ENCODE results near the gene MESP2. TPM values are rescaled to one million over a fixed set of nuclear protein-coding genes. Genes with fewer than 3 reads are reported as not detected.

The MESP2 gene
- 0.15 TPM in 1 of 2 replicates, not detected in the other for total RNA-seq

- DNase-seq (ENCODE audit: extremely low read depth, low read depth, low spot score), result no peak
Observed at GRCh38 chr15:89776274-89777072, at the start of gene MESP2. Gene MESP2 (plus strand): TSS chr15:89776332. CDS start chr15:89776358, 26 bp downstream.

- DNase-seq (ENCODE audit: extremely low read depth, low read depth, low spot score), result no peak
Observed at GRCh38 chr15:89728254-89728653, 47.9 kb upstream of the MESP2 start.

- no peak for DNase-seq (ENCODE audit: extremely low read depth, low read depth, low spot score)
Observed at GRCh38 chr15:89731275-89731674, 44.9 kb upstream of the MESP2 start.

GRCh38 chr15:89732451-89733172, 43.5 kb upstream of the MESP2 start:
- no peak for DNase-seq (ENCODE audit: extremely low read depth, low read depth, low spot score)

- DNase-seq (ENCODE audit: extremely low read depth, low read depth, low spot score), result no peak
Observed at GRCh38 chr15:89735773-89736172, 40.4 kb upstream of the MESP2 start.

GRCh38 chr15:89740137-89740536, 36.0 kb upstream of the MESP2 start:
- peak; percentile 68 for DNase-seq (ENCODE audit: extremely low read depth, low read depth, low spot score)

GRCh38 chr15:89743011-89743410, 33.1 kb upstream of the MESP2 start:
- DNase-seq (ENCODE audit: extremely low read depth, low read depth, low spot score), result no peak

- no peak for DNase-seq (ENCODE audit: extremely low read depth, low read depth, low spot score)
Observed at GRCh38 chr15:89743594-89743993, 32.5 kb upstream of the MESP2 start.

- no peak for DNase-seq (ENCODE audit: extremely low read depth, low read depth, low spot score)
Observed at GRCh38 chr15:89745131-89745530, 31.0 kb upstream of the MESP2 start.

- DNase-seq (ENCODE audit: extremely low read depth, low read depth, low spot score), result no peak
Observed at GRCh38 chr15:89745768-89746167, 30.4 kb upstream of the MESP2 start.

GRCh38 chr15:89746386-89746780, 29.7 kb upstream of the MESP2 start:
- no peak for DNase-seq (ENCODE audit: extremely low read depth, low read depth, low spot score)

GRCh38 chr15:89747708-89748682, 28.1 kb upstream of the MESP2 start:
- no peak for DNase-seq (ENCODE audit: extremely low read depth, low read depth, low spot score)

- DNase-seq (ENCODE audit: extremely low read depth, low read depth, low spot score), result no peak
Observed at GRCh38 chr15:89749054-89749453, 27.1 kb upstream of the MESP2 start.

GRCh38 chr15:89749526-89749925, 26.6 kb upstream of the MESP2 start:
- no peak for DNase-seq (ENCODE audit: extremely low read depth, low read depth, low spot score)

- DNase-seq (ENCODE audit: extremely low read depth, low read depth, low spot score), result no peak
Observed at GRCh38 chr15:89749951-89750559, 26.1 kb upstream of the MESP2 start.

GRCh38 chr15:89750560-89751542, 25.3 kb upstream of the MESP2 start, which contains the start of gene MESP1:
Gene MESP1 (minus strand): TSS chr15:89751249. CDS start chr15:89751231, 18 bp downstream.
- DNase-seq (ENCODE audit: extremely low read depth, low read depth, low spot score), result peak; percentile 22

- DNase-seq (ENCODE audit: extremely low read depth, low read depth, low spot score), result no peak
Observed at GRCh38 chr15:89751748-89752147, 24.4 kb upstream of the MESP2 start.

- no peak for DNase-seq (ENCODE audit: extremely low read depth, low read depth, low spot score)
Observed at GRCh38 chr15:89753855-89754254, 22.3 kb upstream of the MESP2 start.
